Stromal cell of bone marrow (primary cell): ENCODE measurements around the gene BMP8A.

ENCODE experiments used
- DNase-seq: peaks from one replicate; pipeline ENCODE4 v3.0.0-alpha.2; 2012; ENCODE audit warnings: low read depth

BMP8A gene

GRCh38 chr1:39571178-39571483 lies 79.7 kb downstream of the BMP8A start:
- DNase-seq: no peak

- DNase-seq: no peak
These were observed 81.1 kb downstream of the BMP8A start for GRCh38 chr1:39572379-39573096.

GRCh38 chr1:39573097-39573465 lies 81.6 kb downstream of the BMP8A start:
- DNase-seq: no peak

GRCh38 chr1:39573736-39574624 lies 82.5 kb downstream of the BMP8A start:
- DNase-seq: peak; percentile 27

GRCh38 chr1:39574646-39575045 lies 83.2 kb downstream of the BMP8A start:
- no peak for DNase-seq
